ENCODE results near the gene BMP3. TPM values are rescaled to one million over a fixed set of nuclear protein-coding genes. Genes with fewer than 3 reads are reported as not detected.

The BMP3 gene
- total and polyA plus RNA-seq, 8 donors = 0.02 to 0.09 (median 0.04) TPM; not detected in 3

- Histone ChIP-seq H3K27ac (no peak overlapping the region), H3K9me3 (no peaks in the 10 kb centered on the region), H3K4me1 (no peaks in the 10 kb centered on the region), H3K36me3 (no peaks in the 10 kb centered on the region), H3K27me3 (no peaks in the 10 kb centered on the region), H3K4me3 (no peak overlapping the region)
- DNase-seq = no peak
- FAIRE-seq = no peak
- no peak for ATAC-seq
- intact Hi-C loops (cut with DNase I) = no loop called here
- TF ChIP-seq, protein P1, sequence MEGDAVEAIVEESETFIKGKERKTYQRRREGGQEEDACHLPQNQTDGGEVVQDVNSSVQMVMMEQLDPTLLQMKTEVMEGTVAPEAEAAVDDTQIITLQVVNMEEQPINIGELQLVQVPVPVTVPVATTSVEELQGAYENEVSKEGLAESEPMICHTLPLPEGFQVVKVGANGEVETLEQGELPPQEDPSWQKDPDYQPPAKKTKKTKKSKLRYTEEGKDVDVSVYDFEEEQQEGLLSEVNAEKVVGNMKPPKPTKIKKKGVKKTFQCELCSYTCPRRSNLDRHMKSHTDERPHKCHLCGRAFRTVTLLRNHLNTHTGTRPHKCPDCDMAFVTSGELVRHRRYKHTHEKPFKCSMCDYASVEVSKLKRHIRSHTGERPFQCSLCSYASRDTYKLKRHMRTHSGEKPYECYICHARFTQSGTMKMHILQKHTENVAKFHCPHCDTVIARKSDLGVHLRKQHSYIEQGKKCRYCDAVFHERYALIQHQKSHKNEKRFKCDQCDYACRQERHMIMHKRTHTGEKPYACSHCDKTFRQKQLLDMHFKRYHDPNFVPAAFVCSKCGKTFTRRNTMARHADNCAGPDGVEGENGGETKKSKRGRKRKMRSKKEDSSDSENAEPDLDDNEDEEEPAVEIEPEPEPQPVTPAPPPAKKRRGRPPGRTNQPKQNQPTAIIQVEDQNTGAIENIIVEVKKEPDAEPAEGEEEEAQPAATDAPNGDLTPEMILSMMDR (IDR thresholded peaks at IDR 0.05) = no peak
Measured at GRCh38 chr4:81084029-81084428, 53.5 kb downstream of the BMP3 start.

- Histone ChIP-seq H3K27ac (no peak overlapping the region), H3K4me1 (no peaks in the 10 kb centered on the region), H3K4me3 (no peak overlapping the region), H3K9me3 (no peaks in the 10 kb centered on the region), H3K36me3 (no peaks in the 10 kb centered on the region), H3K27me3 (no peaks in the 10 kb centered on the region)
- ATAC-seq (no peak), FAIRE-seq (no peak), DNase-seq (no peak)
- TF ChIP-seq, protein P1 (IDR thresholded peaks at IDR 0.05) = no peak
- intact Hi-C loops (cut with DNase I) = no loop called here
- WGBS, 2 donors = 68 to 69% methylated on average over 3 of the region's 3 CpGs
Measured at GRCh38 chr4:81084634-81085033, 54.1 kb downstream of the BMP3 start.

- no peaks in the 10 kb centered on the region for H3K9me3 ChIP-seq
- FAIRE-seq (no peak), DNase-seq (no peak), ATAC-seq (no peak)
- TF ChIP-seq, protein P1 (IDR thresholded peaks at IDR 0.05) = no peak
- H3K27me3 ChIP-seq = no peaks in the 10 kb centered on the region
- WGBS, 2 donors = 67 to 76% methylated on average over 3 of the region's 3 CpGs
- H3K4me1 ChIP-seq = no peaks in the 10 kb centered on the region
- no peaks in the 10 kb centered on the region for H3K36me3 ChIP-seq
- no peak overlapping the region for H3K4me3 ChIP-seq
- H3K27ac ChIP-seq = no peak overlapping the region
- intact Hi-C loops (cut with DNase I) = no loop called here
Measured at GRCh38 chr4:81085291-81085690, 54.8 kb downstream of the BMP3 start.

GRCh38 chr4:81085979-81086378 lies 55.5 kb downstream of the BMP3 start:
- TF ChIP-seq, protein P1 (IDR thresholded peaks at IDR 0.05) = no peak
- H3K36me3 ChIP-seq = no peaks in the 10 kb centered on the region
- DNase-seq = no peak
- H3K9me3 ChIP-seq = no peaks in the 10 kb centered on the region
- no peak for FAIRE-seq
- no peaks in the 10 kb centered on the region for H3K4me1 ChIP-seq
- 64 to 66% methylated on average over 3 of the region's 3 CpGs for WGBS, 2 donors
- no peaks in the 10 kb centered on the region for H3K27me3 ChIP-seq
- ATAC-seq = no peak
- intact Hi-C loops (cut with DNase I) = no loop called here
- H3K27ac ChIP-seq = no peak overlapping the region
- H3K4me3 ChIP-seq = no peak overlapping the region

DNA sequence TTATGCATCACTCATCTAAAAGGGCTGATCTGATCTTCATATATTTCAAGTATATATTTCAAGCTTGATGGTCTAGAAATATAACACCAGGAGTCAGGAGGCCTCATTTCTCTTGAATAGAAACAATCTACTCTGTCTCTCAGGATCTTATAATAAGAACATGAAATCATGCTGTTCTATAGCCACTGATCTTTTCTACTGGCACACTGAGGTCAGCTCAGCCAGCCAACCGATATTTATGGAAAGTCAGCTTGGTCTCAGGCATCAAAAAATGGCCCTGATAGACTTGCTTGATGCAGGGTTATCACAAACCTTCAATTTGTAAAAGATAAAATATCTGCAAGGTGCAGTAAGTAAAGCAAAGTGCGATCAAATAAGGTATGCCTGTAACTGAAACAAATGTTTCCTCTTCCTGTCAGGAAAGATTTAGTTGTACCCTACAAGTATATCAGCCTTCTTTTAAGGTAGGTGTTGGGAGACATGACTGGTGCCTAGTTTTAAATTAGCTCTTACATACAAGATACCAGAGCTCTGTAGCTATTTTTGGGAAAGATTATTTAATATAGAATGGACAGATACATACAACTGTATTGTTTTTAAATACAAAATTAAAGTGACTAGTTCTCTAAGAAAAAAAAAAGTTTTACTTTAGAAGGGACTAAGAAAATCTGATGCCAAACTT lies 63.4 kb downstream of the BMP3 start:
- H3K4me1 ChIP-seq = no peaks in the 10 kb centered on the region
- DNase-seq (no peak), FAIRE-seq (no peak), ATAC-seq (no peak)
- H3K36me3 ChIP-seq = no peaks in the 10 kb centered on the region
- no peak overlapping the region for H3K4me3 ChIP-seq
- H3K27ac ChIP-seq = no peak overlapping the region
- intact Hi-C loops (cut with DNase I) = no loop called here
- H3K9me3 ChIP-seq = no peaks in the 10 kb centered on the region
- no peaks in the 10 kb centered on the region for H3K27me3 ChIP-seq
- TF ChIP-seq, protein P1 (IDR thresholded peaks at IDR 0.05) = no peak
- 56 to 68% methylated on average over 2 of the region's 2 CpGs for WGBS, 2 donors
